Esophagus squamous epithelium (tissue), 5 donors: ENCODE results near the gene SLC41A3. TPM values are rescaled to one million over a fixed set of nuclear protein-coding genes. Genes with fewer than 3 reads are reported as not detected.

Source experiments
- DNase-seq: peaks from one replicate; lab custom pipeline; 2025; lab: John Stamatoyannopoulos, UW
- H3K27ac ChIP-seq, 4 donors: fragments of 200-600 bp; sonication (generic); one replicate each; pipeline ENCODE4 v1.5.1; 2016 to 2019; ENCODE audit warnings: mild to moderate bottlenecking in 1 of 4
- H3K27me3 ChIP-seq, 4 donors: fragments of 200-600 bp; sonication (generic); 1 replicate in 3 of 4; 2 replicates in 1 of 4; pipeline versions ENCODE4 v1.5.1 to v1.6.0; 2017 to 2021; ENCODE audit warnings: antibody characterized with exemption in 1 of 4
- H3K36me3 ChIP-seq, 3 donors: fragments of 200-600 bp; sonication (generic); one replicate each; pipeline ENCODE4 v1.5.1; 2016 to 2019
- H3K4me1 ChIP-seq, 3 donors: fragments of 200-600 bp; sonication (generic); one replicate each; pipeline ENCODE4 v1.5.1; 2017 to 2019
- H3K4me3 ChIP-seq, 4 donors: fragments of 200-600 bp; sonication (generic); 1 replicate in 3 of 4; 2 replicates in 1 of 4; pipeline ENCODE4 v1.5.1; 2016 to 2019; ENCODE audit warnings: mild to moderate bottlenecking in 2 of 4, moderate library complexity in 1 of 4
- H3K9me3 ChIP-seq, 3 donors: fragments of 200-600 bp; sonication (generic); one replicate each; pipeline ENCODE4 v1.5.1; 2016 to 2019
- POLR2A ChIP-seq, 4 donors: fragments of 450-650 bp; IDR thresholded peaks; one replicate each; pipeline ENCODE4 v1.6.1; 2017; ENCODE audit warnings: antibody characterized with exemption in 4 of 4, mild to moderate bottlenecking in 4 of 4, moderate library complexity in 3 of 4
- WGBS, 2 donors: methylation state at CpG; one replicate each; pipeline ENCODE4 v1.1.5; 2018; 5-methylcytosine and 5-hydroxymethylcytosine counted together
- intact Hi-C: fragments of 100-400 bp; cut with DNase I; formaldehyde crosslinking; loops from one replicate; pipeline ENCODE4 v1.15.0; 2022
- total RNA-seq, 4 donors: library from RNA; depleted of rRNA; stranded (reverse); fragments of >200 nt; gene quantifications; one replicate each; pipeline ENCODE4 v1.1.0, GENCODE V29; 2016
- TF ChIP-seq, protein P1 (sequence below), 6 experiments: fragments of 450-650 bp in 4 of 6; fragments of 200-600 bp in 2 of 6; sonication (generic) in 2 of 6; IDR thresholded peaks; one replicate each; pipeline ENCODE4 v1.5.1; 2016 to 2019; ENCODE audit warnings: antibody characterized with exemption in 6 of 6, mild to moderate bottlenecking in 4 of 6, moderate library complexity in 4 of 6
- donor health status: DM: yes; HTN: yes; CAD: no.

Gene SLC41A3
- total RNA-seq, 4 donors from 2014 or later = 17.7 to 46.5 (median 20.4) TPM

DNA sequence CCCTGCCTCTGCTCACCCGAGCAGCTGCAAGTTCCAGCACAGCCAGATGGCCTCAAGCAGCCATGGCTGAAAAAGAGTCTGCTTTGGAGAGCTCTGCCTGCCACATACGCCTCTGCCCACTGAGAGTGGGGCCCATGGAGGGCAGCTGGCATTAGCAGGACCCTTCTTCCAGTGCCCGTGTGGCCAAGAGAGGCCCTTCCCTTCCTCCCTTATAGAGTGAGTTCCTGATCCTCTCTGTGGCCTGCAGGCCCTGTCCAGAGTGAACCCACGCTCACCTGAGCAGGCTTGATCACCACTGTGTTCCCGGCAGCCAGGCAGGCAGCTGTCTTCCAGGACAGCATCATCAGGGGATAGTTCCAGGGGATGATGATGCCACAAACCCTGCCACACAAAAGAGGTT lies 41.4 kb upstream of the SLC41A3 start:
- no peak overlapping the region for H3K4me3 ChIP-seq
- H3K36me3 ChIP-seq = no peaks in the 10 kb centered on the region
- no peak for DNase-seq
- no peak overlapping the region for H3K27ac ChIP-seq
- peaks cover 0 to 18% (median 5%) of the 10 kb centered on the region in 3 donors for H3K4me1 ChIP-seq
- 77 to 90% methylated on average over 2 to 4 of the region's 5 CpGs for WGBS, 2 donors
- TF ChIP-seq, protein P1, sequence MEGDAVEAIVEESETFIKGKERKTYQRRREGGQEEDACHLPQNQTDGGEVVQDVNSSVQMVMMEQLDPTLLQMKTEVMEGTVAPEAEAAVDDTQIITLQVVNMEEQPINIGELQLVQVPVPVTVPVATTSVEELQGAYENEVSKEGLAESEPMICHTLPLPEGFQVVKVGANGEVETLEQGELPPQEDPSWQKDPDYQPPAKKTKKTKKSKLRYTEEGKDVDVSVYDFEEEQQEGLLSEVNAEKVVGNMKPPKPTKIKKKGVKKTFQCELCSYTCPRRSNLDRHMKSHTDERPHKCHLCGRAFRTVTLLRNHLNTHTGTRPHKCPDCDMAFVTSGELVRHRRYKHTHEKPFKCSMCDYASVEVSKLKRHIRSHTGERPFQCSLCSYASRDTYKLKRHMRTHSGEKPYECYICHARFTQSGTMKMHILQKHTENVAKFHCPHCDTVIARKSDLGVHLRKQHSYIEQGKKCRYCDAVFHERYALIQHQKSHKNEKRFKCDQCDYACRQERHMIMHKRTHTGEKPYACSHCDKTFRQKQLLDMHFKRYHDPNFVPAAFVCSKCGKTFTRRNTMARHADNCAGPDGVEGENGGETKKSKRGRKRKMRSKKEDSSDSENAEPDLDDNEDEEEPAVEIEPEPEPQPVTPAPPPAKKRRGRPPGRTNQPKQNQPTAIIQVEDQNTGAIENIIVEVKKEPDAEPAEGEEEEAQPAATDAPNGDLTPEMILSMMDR (IDR thresholded peaks at IDR 0.05) = no peak
- no peak for TF ChIP-seq POLR2A (IDR thresholded peaks at IDR 0.05)
- H3K9me3 ChIP-seq = no peaks in the 10 kb centered on the region
- H3K27me3 ChIP-seq = peaks cover 0 to 9% (median 0%) of the 10 kb centered on the region in 4 donors
- intact Hi-C loops = no loop called here

DNA sequence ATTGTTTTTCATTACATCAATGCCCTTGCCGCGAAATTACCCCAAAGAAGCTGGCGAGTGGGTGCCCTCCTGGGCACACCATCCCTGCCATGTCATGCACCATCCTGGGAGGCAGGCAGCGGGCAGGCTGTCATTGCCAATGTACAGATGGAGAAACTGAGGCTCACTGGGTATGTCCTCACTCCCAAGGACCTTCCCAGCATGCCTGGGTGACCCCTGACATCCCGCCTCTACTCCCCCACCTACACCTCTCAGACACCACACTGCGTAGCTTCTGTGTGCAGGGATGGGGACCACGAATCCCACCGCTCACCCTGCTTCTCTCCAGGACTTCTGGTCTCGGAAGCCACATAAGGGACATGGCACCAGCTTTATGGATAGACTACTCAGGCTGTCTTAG lies 41.0 kb upstream of the SLC41A3 start:
- Histone ChIP-seq H3K27me3 (peaks cover 0 to 9% (median 0%) of the 10 kb centered on the region in 4 donors), H3K4me1 (peaks cover 0 to 13% (median 5%) of the 10 kb centered on the region in 3 donors), H3K9me3 (no peaks in the 10 kb centered on the region), H3K4me3 (no peak overlapping the region), H3K27ac (no peak overlapping the region), H3K36me3 (no peaks in the 10 kb centered on the region)
- intact Hi-C loops = no loop called here
- no peak for DNase-seq
- no peak for TF ChIP-seq POLR2A (IDR thresholded peaks at IDR 0.05)
- TF ChIP-seq, protein P1 (IDR thresholded peaks at IDR 0.05) = no peak
- WGBS, 2 donors = 80 to 86% methylated on average over 1 to 9 of the region's 9 CpGs

DNA sequence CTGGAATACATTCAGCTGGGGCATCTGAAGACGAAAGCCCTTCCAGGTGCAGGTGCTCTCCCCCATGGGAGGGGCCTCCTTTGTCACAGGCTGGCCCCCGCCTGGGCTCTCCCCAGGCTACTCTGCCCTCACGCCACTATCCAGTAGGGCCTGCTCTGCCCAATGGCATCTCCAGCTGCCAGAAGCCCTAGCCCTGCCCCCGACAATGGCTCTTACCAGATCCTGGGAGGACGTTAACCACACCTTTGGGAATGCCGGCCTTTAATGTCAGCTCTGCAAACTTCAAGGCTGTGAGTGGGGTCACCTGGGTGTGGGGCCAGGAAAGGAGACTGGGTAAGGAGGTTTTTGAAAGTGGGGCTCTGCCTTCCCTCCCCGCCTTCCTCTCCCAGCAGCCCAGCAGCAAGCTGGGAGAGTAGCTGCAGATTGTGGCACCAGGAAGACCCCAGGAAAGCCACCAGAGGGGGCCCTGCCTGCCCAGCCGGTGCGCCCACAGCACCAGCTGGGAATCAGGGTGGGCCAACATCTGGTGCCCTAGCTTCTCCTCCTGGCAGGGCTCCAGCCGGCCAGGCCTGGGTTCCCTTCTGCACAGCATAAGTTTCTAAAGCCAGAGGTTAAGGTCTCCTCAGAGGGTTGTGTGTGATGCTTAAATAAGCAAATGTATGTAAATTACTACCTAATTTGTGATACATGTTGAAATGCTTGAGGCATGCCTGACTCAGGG lies 40.4 kb upstream of the SLC41A3 start:
- no peaks in the 10 kb centered on the region for H3K9me3 ChIP-seq
- no peak overlapping the region for H3K4me3 ChIP-seq
- no peaks in the 10 kb centered on the region for H3K36me3 ChIP-seq
- H3K27me3 ChIP-seq = peaks cover 0 to 9% (median 0%) of the 10 kb centered on the region in 4 donors
- no peak overlapping the region for H3K27ac ChIP-seq
- TF ChIP-seq, protein P1 (IDR thresholded peaks at IDR 0.05) = no peak
- no peak for TF ChIP-seq POLR2A (IDR thresholded peaks at IDR 0.05)
- WGBS, 2 donors = 59 to 62% methylated on average over 2 to 7 of the region's 10 CpGs
- intact Hi-C loops = no loop called here
- peaks cover 0 to 7% (median 5%) of the 10 kb centered on the region in 3 donors for H3K4me1 ChIP-seq
- no peak for DNase-seq

DNA sequence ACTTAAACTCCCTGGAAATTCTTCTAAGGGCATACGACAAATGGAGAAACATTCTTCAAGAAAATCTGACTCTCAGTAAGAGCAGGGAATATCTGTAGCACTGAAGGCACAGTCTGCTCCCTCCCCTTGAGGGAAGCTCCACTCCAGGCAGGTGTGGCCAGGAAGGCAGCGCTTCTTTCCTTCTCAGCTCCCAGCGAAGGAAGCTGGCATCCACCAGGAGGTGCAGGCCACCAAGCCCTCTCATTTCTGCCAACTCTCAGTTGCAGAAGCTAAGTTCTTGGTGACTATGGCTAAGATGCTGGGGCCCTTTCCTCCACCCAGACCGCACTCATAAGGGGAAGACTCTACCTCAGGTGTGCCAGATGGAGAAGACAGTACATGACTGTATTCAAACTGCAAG lies 37.7 kb upstream of the SLC41A3 start:
- intact Hi-C loops = no loop called here
- no peaks in the 10 kb centered on the region for H3K4me1 ChIP-seq
- no peak overlapping the region for H3K27ac ChIP-seq
- TF ChIP-seq, protein P1 (IDR thresholded peaks at IDR 0.05) = no peak
- no peak for TF ChIP-seq POLR2A (IDR thresholded peaks at IDR 0.05)
- H3K27me3 ChIP-seq = no peaks in the 10 kb centered on the region
- WGBS, 2 donors = 67 to 86% methylated on average over 2 of the region's 4 CpGs
- DNase-seq = no peak
- H3K36me3 ChIP-seq = no peaks in the 10 kb centered on the region
- H3K4me3 ChIP-seq = no peak overlapping the region
- H3K9me3 ChIP-seq = no peaks in the 10 kb centered on the region

DNA sequence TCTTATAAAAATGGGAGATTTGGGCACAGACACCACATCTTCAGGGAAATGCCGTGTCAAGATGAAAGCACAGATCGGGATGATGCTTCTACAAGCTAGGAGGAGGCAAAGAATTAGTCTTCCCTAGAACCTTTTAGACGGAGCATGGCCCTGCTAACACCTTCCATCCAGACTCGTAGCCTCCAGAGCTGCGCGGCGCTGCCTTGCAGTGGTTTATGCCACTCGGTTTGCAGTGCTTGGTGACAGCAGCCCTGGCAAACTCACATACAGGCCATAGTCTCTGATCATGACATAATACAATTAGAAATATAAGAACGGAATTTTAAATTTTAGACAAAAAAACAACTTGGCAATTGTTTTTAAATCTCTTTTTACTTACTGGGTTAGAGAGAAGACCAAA lies 37.1 kb upstream of the SLC41A3 start:
- TF ChIP-seq, protein P1 (IDR thresholded peaks at IDR 0.05) = no peak
- TF ChIP-seq POLR2A (IDR thresholded peaks at IDR 0.05) = no peak
- intact Hi-C loops = no loop called here
- no peaks in the 10 kb centered on the region for H3K27me3 ChIP-seq
- no peaks in the 10 kb centered on the region for H3K9me3 ChIP-seq
- no peaks in the 10 kb centered on the region for H3K36me3 ChIP-seq
- no peak overlapping the region for H3K27ac ChIP-seq
- WGBS, 2 donors = 89 to 95% methylated on average over 8 to 9 of the region's 9 CpGs
- no peaks in the 10 kb centered on the region for H3K4me1 ChIP-seq
- no peak overlapping the region for H3K4me3 ChIP-seq
- DNase-seq = no peak
